Measurements from ENCODE around the gene EVC.

GRCh38 chr4:5842456-5842855 lies 131.5 kb downstream of the EVC start:
- TF ChIP-seq CTCF (IDR thresholded peaks at IDR 0.05) (no peak), POLR2A (IDR thresholded peaks at IDR 0.05) (no peak)

All from lower leg skin (tissue), 3 donors.